KG1 (cell line): ENCODE results near the gene OPN4.
"Not testable (repeated sequence)": the region's sequence is repeated elsewhere in the genome, so short reads cannot be mapped to it uniquely, and the experiment has no call there.

ENCODE experiments used
- DNase-seq: peaks from one replicate; lab custom pipeline; 2025; lab: John Stamatoyannopoulos, UW

Gene OPN4, protein sequence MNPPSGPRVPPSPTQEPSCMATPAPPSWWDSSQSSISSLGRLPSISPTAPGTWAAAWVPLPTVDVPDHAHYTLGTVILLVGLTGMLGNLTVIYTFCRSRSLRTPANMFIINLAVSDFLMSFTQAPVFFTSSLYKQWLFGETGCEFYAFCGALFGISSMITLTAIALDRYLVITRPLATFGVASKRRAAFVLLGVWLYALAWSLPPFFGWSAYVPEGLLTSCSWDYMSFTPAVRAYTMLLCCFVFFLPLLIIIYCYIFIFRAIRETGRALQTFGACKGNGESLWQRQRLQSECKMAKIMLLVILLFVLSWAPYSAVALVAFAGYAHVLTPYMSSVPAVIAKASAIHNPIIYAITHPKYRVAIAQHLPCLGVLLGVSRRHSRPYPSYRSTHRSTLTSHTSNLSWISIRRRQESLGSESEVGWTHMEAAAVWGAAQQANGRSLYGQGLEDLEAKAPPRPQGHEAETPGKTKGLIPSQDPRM

DNA sequence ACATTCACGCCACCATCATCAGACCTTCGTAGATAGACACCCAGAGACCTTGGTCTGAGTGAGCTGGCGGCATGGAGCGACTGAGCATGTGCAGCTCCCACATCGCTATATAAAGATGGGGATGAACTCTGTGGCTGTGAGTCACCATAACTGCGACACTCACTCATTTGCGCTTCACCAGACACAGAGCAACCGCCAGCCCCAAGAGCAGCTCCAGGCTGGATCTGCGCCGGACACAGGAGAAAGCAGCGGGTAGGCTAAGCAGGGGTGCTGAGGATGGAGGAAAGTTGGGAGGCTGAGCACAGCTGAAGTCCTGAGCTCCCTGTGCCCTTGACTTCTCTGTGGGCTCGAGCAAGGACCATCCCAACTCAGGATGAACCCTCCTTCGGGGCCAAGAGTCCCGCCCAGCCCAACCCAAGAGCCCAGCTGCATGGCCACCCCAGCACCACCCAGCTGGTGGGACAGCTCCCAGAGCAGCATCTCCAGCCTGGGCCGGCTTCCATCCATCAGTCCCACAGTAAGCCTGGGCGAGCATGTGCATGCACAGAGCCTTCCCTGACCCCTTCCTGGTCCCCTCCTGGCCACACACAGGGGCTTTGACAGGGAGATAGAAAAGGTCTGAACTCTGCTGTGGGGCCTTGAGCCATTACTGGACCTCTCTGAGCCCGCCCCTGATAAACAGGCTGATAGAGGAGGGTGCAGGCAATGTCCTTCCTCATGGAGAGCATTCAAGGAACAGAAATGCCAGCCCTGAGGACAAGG is at the start of gene OPN4:
TSS of gene OPN4 (plus strand) at position 137 of the 762 bp plus-strand sequence. CDS start at position 374, 237 bp downstream.
- DNase-seq, result no peak

DNA sequence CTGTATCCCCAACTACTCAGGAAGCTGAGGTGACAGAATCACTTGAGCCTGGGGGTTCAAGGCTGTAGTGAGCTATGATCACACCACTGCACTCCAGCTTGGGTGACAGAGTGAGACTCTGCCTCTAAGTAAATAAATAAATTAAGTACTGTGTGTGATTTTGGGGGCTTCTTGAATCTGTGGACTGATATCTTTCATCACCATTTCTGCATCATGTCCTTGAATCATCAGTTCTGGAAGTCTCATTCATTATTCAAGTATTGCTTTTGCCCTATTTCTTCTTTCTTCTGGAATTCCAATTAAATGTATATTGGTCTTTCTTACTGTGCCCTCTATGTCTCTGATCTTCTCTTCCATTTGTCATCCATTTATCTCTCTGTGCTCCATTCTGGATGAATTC is 46.7 kb upstream of the OPN4 start:
- DNase-seq, result no peak

DNA sequence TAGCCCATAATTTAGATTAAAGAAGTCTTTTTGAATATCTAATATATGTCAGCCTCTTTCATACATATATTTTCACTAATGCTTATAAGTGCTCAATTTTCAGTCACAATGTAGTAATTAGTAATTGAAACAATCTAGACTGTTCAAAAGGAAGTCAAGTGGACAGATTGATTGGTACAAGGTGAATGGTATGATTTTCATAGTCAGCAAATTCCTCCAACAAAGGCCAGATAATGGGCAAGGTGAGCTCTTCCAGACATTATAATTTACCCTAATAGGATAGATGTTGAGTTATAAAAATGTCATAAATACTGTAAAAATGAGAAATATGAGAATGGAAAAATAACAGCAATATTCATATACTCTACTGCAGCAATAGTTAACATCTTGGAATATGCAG is 44.4 kb upstream of the OPN4 start:
- no peak for DNase-seq

DNA sequence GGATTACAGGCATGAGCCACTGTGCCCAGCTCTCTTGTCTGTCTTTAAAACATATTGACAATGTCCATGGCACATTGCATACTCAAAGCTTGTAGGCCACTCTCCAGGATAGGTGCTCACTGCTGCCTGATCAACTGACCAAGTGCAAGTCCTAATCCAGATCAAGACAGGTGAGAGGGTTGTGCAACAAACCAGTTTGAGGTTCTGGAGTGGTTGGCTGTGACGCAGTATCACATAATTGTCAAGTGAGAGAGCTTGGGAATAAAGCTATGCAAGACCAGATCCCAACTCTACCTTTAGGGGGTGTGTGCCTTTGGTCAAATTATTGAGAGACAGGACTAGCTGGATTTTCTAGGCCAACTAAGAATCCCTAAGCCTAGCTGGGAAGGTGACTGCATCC is 43.0 kb upstream of the OPN4 start:
- no peak for DNase-seq

DNA sequence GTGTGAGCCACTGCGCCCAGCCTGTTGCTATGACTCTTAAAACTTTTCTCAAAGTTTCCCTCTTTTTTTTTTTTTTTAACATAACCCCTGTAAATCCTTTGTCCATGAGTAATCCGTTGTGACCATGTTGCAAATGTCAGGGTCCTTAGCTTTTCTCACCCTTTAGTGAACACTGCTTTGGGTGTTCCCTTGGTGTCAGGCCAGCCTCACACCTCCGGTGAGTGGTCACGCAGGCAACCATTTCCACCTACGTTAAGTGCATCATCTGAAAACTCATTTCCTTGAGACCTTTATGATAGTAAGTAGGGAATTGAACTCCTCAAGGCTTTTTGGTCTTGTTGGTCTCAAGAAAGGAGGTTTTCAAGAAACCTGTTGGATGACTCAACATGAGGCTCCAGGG is 41.3 kb upstream of the OPN4 start:
- no peak for DNase-seq

DNA sequence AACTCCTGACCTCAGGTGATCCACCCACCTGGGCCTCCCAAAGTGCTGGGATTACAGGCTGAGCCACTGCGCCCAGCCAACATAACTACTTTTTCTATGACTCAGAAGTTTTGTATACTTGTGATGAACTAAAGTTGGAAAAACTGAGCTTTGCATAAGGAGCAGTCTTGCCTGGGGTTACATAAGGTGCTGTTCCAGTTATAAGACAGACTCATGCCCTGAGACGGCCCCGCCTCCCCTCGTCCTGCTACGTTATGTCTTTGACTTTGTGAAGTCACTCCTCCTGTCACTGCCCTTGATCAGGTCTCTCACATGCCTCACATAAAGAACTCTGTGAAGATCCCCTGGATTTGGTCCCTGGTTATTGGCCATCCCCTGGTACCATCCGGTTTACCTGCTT is 40.4 kb upstream of the OPN4 start:
- no peak for DNase-seq

DNA sequence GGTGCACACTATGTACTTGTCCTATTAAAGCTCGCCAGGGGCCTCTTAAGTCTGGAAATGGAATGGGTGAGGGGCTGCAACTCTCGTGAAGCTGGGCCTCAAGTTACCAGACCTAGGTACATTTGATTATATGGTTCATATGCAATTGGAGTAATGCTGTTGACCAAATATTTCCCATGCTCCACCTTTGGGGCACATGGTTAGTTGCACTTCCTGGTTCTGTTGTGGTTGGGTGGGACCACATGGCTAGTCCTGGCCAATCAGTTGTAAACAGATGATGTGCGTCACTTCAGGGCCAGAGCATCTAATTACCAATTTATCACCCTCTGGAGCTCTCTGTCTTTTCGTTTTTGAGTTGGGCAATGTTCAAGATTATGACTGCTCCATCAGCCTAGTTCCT is 39.5 kb upstream of the OPN4 start:
- no peak for DNase-seq

DNA sequence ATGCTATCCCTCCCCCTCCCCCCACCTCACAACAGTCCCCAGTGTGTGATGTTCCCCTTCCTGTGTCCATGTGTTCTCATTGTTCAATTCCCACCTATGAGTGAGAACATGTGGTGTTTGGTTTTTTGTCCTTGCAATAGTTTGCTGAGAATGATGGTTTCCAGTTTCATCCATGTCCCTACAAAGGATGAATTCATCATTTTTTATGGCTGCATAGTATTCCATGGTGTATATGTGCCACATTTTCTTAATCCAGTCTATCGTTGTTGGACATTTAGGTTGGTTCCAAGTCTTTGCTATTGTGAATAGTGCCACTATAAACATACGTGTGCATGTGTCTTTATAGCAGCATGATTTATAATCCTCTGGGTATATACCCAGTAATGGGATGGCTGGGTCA is 37.1 kb upstream of the OPN4 start:
- not testable (repeated sequence) for DNase-seq

DNA sequence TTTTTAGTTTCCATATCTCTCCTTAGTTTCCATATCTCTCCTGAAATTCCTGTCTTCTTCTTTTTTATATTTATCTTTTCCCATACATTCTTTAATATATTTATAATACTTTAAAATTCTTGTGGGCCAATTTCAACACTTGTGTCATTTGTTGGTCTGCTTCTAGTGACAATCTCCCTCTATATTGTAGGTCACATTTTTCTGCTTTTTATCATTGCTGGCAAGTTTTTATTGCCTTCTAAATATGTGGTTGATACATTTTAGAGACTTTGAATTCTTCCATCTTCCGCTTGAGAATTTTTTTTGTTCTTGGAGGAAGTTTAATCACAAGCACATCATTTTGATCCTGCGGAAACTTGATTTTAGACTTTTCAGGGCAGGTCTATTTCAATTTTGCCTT is 26.0 kb upstream of the OPN4 start:
- DNase-seq, result no peak

DNA sequence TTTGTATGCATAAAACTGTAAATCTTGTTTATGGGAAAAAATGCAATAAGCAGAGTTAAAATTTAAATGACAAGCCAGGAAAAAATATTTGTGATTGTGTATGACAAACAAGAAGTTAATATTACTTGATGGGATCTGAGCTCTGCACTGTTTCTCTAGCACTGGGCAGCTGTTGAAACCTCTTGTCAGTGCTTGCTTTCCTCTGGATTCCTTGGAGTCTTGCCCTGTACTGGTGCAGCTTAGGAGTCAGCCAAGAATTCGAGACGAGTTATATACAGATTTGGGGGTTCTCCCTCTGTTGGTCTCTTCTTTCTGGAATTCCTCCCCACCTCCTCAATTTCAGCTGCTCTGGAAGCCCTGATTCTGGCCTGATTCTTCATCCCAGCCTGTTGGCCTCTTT is 24.3 kb upstream of the OPN4 start:
- DNase-seq, result no peak

DNA sequence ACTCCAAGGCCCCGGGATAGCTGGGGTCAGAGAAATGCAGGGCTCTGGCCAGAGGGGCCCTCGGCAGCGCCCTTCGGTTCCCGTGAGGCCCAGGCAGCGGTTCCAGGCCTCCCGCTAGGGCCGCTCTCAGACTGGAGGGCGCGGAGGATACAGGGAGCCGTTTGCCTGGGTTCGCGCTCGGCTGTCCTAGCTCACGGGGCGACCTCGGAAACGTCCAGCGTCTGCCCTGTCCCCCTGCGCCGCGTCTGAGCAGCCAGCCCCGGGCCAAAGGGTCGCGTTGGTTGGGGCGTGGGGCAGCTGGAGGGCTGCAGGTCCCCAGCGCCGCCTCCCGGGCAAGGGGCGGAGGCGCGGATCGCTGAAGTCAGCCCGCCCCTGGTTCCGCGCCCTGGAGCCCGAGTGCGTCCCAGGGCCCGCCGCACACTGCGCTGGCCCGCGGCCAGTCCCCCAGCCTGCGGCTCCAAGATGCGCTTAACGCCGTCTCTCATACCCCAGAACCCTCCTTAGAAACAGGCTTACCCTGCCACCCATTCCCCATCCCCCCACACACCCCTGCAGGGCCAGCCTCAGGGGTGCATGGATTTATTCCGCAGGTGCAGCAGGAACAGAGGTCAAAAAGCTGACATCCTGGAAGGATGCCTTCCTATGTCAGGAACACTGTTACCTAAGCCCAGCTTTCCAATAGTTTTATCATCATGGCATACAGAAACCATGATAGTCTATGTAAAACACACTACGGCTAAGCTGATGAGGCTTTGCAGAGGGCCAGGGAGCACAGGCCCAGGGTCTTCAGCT is 22.1 kb upstream of the OPN4 start:
- no peak for DNase-seq

DNA sequence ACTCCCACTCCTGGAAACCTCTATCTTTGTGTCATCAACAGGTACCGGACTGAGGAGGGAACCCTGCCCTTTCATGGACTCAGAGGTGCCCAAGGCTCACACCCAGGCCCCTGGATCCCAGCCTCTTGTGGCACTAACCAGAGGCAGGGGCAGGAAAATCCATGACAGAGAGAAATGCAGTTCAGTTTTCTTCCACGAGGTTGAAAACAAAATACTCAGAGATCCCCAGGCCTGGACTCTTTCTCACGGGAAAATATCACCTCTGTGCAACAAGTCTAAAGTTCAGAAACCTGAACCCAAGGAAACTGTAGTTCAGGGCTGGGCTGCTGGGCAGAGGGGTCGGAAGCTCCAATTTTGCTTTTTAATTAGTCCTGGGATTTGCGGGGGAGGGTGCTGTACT is 21.4 kb upstream of the OPN4 start:
- no peak for DNase-seq

DNA sequence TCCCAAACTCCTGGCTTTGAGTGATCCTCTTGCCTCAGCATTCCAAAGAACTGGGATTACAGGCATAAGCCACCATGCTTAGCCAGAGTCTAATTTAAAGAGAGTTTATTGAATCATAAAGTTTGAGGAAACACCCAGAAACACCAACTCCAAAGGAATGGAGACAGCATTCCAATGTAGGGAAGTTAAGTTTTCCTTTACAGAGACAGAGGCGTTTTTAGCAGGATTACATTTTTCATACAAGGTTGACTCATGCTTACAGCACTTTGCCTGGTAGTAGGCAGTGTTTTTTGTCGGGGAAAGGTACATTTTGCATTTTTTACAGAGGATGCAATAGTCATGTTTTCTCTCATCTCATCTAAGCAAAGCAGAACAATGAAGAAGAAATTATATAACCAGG is 18.9 kb upstream of the OPN4 start:
- no peak for DNase-seq

DNA sequence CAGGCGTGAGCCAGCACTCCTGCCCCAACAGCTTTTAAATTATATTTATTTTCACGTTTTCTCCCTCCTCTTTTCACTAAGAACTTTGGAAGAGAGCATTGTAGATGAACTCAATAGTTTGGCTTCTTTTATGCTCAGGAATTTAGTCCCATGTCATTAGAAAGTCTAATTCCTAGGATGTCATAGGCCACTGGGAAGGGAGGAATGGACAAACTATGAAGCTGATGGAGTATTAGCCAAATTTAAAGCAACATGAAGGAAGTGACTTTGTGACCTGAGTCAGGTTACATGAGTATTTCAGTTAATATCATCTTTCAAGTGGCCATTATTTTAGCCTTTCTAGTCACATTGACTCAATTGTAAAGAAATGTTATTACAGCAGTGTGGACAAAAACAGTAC is 18.0 kb upstream of the OPN4 start:
- no peak for DNase-seq

DNA sequence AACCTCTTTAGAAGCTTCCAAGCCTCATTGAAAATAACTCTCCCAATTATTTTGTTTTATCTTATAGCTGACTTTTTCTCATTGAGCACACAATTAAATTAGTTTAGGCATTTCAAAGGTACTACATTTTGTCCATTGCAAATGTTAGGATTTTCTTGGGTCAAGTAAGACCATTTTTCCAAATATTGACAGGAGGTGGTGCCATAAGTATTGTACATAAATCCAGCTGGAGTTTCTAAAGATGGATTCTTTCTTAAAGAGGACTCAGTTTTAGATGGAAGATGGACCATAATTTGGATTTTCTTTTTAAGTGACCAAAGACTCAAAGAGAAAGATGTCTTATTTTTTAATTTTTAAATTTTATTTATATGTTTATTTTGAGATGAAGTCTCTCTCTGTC is 12.3 kb upstream of the OPN4 start:
- DNase-seq, result no peak

DNA sequence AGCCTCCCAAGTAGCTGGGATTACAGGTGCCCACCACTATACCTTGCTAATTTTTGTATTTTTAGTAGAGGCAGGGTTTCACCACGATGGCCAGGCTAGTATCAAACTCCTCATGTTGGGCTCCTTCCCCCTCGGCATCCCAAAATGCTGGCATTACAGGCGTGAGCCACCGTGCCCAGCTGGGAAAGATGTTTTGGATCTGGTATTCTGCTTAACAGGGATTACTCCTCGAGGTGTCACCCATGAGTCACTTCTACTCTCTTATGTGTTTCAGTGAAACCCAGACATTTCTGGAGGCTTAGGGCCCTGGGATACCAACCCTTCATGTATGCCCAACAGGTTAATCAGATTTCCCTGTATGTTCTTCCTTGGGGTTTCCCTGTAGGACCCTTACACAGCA is 11.8 kb upstream of the OPN4 start:
- no peak for DNase-seq

DNA sequence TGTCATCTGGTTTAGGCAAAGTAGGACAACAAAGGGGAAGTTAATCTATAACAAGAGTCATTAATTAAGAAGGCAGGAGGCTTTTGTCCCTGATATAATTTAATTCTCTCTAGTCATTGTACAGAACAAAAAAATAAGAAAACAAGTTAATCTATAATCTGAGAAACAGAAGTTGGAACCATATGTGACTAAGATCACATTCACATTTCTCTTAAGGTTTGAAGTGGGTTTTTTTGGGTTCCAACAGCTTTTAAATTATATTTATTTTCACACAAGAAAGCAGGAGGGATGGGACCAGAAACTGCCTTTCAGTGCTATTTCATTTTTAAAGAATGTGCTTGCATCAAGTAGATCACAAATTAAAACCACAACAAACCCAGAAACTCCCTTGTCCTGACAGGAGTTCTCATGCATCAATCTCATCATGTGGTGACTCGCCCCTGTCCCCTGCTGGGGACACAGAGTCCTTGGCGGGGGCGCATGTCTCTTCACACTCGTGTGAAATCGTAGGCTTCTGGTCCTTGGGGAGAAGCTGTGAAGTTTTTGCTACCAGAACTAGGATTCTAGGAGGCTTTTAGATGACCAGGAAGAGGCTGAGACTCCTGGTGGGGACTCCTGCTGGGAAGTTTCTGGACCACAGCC is 10.1 kb upstream of the OPN4 start:
- no peak for DNase-seq

DNA sequence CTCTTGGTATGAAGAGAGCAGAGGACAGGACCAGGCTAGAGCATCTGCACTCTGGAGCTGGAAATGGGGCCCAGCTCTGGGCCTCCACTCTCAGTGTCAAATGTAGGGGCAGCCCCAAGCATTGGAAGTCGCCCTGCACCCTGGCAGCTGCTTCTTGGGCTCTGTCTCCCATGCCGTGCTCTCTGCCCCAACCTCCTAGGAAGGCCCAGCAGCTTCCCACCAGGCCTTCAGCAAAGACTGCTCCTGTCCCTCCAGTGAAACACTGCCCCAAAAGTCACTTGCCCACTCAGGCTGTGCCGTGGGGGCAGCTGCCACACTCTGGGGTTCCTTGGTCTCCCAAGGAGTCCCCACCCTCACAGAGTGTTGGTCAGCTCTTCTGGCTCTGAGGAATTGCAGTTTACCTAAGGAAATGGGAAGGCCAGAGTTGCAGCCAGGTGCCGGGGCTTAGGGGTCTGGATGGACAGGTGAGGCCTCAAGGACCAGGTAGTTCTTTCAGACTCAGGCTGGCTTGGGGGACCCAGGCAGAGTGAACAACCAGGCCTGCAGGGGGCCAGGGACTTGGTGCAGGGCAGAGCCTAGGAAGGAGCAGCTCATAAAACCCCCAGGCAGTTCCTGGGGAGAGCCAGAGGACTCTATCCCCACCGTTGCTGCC is 9.4 kb upstream of the OPN4 start:
- DNase-seq, result no peak

DNA sequence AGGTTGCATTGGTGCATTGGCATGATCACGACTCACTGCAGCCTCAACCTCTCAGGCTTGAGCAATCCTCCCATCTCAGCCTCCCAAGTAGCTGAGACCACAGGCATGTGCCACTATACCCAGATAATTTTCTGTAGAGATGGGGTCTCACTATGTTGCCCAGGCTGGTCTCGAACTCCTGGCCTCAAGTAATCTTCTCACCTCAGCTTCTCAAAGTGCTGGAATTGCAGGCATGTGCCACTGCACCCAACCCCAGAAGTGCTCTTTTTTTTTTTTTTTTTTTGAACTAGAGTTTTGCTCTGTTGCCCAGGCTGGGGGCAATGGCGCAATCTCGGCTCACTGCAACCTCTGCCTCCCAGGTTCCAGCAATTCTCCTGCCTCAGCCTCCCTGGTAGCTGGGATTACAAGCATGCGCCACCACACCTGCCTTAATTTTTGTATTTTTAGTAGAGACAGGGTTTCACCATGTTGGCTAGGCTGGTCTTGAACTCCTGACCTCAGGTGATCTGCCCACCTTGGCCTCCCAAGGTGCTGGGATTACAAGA is 8.7 kb upstream of the OPN4 start:
- not testable (repeated sequence) for DNase-seq

DNA sequence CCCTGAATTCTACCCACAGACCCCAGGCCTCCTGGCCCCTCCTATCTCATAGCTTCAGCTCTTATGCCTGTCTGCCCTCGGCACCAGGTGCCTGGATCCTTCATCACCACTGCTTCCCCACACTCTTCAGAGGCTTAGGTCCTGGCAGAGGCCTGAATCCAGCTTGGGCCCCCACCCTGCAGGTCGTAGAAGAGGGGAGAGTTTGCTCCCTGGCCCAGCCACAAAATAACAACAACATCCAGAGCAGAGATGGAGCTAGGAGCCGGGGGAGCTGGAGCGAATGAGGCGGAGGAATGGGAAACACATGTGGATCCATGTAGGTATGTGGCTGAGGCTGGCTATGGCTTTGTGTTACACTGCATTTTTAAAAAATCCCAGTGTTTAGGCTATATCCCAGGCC is 7.8 kb upstream of the OPN4 start:
- DNase-seq, result no peak

DNA sequence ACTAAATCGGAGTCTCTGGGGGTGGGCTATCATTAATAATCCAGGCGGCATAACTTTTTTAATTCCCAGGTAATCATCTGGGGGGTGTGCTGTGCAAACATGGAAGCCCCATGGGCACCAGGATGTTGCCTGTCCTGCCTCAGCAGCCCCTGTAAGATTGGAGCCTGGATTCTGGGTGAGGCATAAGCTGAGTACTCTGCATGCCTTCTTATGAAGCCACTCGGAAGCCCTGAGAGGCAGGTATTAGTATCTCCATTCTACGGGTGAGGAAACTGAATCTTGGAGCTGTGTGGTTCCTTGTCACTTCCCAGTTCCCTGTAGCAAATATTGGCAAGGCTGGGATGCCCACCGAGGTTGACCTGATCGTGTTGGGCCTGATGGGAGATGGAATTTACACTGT is 7.4 kb upstream of the OPN4 start:
- no peak for DNase-seq
